DOHH2 (cell line): ENCODE data around the gene WIPF2.

Source experiments
- H3F3A ChIP-seq: fragments of 200-600 bp; sonication (generic), shearing (Covaris generic); 2 replicates; pipeline ENCODE4 v1.6.0; 2016; ENCODE audit warnings: antibody characterized with exemption, mild to moderate bottlenecking; ENCODE audit not compliant: control insufficient read depth, insufficient read depth
- H3K27ac ChIP-seq: fragments of 200-600 bp; sonication (generic); 2 replicates; pipeline ENCODE4 v1.5.1; 2014; ENCODE audit warnings: low read depth, mild to moderate bottlenecking, low read length, moderate library complexity
- H3K27me3 ChIP-seq: fragments of 200-600 bp; sonication (generic); 2 replicates; pipeline ENCODE4 v1.6.1; 2014; ENCODE audit warnings: mild to moderate bottlenecking, low read length, mixed read lengths; ENCODE audit not compliant: control insufficient read depth
- H3K36me3 ChIP-seq: fragments of 200-600 bp; sonication (generic); 2 replicates; pipeline ENCODE4 v1.6.1; 2014; ENCODE audit warnings: mild to moderate bottlenecking, low read length, moderate library complexity, mixed read lengths; ENCODE audit not compliant: control insufficient read depth
- H3K4me1 ChIP-seq: fragments of 200-600 bp; sonication (generic); 2 replicates; pipeline ENCODE4 v1.6.1; 2014; ENCODE audit warnings: mild to moderate bottlenecking, low read length, mixed read lengths; ENCODE audit not compliant: control insufficient read depth
- H3K4me2 ChIP-seq: fragments of 200-600 bp; sonication (generic); 2 replicates; pipeline ENCODE4 v1.6.0; 2014; ENCODE audit warnings: mild to moderate bottlenecking, low read length, moderate library complexity
- H3K4me3 ChIP-seq: fragments of 200-600 bp; sonication (generic); 2 replicates; pipeline ENCODE4 v1.5.1; 2014; ENCODE audit warnings: mild to moderate bottlenecking, low read length, mixed read lengths
- H3K79me2 ChIP-seq: fragments of 200-600 bp; sonication (generic); 2 replicates; pipeline ENCODE4 v1.6.1; 2014; ENCODE audit warnings: mild to moderate bottlenecking, low read length, mixed read lengths; ENCODE audit not compliant: control insufficient read depth
- H3K9me2 ChIP-seq: fragments of 200-600 bp; sonication (generic); replicated peaks from 2 replicates; pipeline ENCODE4 v1.6.1; 2014; ENCODE audit warnings: mild to moderate bottlenecking, low read length, mixed read lengths; ENCODE audit not compliant: control insufficient read depth
- H3K9me3 ChIP-seq: fragments of 200-600 bp; sonication (generic); 2 replicates; pipeline ENCODE4 v1.6.1; 2014; ENCODE audit warnings: antibody characterized with exemption, low read length, mixed read lengths; ENCODE audit not compliant: control insufficient read depth, insufficient read depth
- H4K20me1 ChIP-seq: fragments of 200-600 bp; sonication (generic); 2 replicates; pipeline ENCODE4 v1.6.0; 2014; ENCODE audit warnings: low read depth, mild to moderate bottlenecking, antibody characterized with exemption, low read length, moderate library complexity; ENCODE audit not compliant: control insufficient read depth, insufficient read depth
- EZH2phosphoT487 ChIP-seq: fragments of 200-600 bp; sonication (generic); IDR thresholded peaks from 2 replicates; pipeline ENCODE4 v1.6.1; 2017; ENCODE audit warnings: borderline replicate concordance, mild to moderate bottlenecking, antibody characterized with exemption, low read length, moderate library complexity, mixed read lengths
- TF ChIP-seq, protein P1 (sequence below): fragments of 200-600 bp; sonication (generic); IDR thresholded peaks from one replicate; pipeline ENCODE4 v1.5.1; 2014; ENCODE audit warnings: antibody characterized with exemption, mild to moderate bottlenecking, low read depth, low read length; ENCODE audit not compliant: poor library complexity, severe bottlenecking

WIPF2 gene

GRCh38 chr17:40265337-40265736 is 46.2 kb downstream of the WIPF2 start:
- no peaks in the 10 kb centered on the region for H3K79me2 ChIP-seq
- peaks cover 25% of the 10 kb centered on the region for H3K36me3 ChIP-seq
- H3F3A ChIP-seq, result no peaks in the 10 kb centered on the region
- no peaks in the 10 kb centered on the region for H4K20me1 ChIP-seq
- H3K9me2 ChIP-seq, result no peaks in the 10 kb centered on the region
- no peak for TF ChIP-seq EZH2phosphoT487
- TF ChIP-seq, protein P1, sequence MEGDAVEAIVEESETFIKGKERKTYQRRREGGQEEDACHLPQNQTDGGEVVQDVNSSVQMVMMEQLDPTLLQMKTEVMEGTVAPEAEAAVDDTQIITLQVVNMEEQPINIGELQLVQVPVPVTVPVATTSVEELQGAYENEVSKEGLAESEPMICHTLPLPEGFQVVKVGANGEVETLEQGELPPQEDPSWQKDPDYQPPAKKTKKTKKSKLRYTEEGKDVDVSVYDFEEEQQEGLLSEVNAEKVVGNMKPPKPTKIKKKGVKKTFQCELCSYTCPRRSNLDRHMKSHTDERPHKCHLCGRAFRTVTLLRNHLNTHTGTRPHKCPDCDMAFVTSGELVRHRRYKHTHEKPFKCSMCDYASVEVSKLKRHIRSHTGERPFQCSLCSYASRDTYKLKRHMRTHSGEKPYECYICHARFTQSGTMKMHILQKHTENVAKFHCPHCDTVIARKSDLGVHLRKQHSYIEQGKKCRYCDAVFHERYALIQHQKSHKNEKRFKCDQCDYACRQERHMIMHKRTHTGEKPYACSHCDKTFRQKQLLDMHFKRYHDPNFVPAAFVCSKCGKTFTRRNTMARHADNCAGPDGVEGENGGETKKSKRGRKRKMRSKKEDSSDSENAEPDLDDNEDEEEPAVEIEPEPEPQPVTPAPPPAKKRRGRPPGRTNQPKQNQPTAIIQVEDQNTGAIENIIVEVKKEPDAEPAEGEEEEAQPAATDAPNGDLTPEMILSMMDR, result no peak
- no peaks in the 10 kb centered on the region for H3K9me3 ChIP-seq
- no peak overlapping the region for H3K4me3 ChIP-seq
- H3K4me1 ChIP-seq, result no peaks in the 10 kb centered on the region
- no peak overlapping the region for H3K4me2 ChIP-seq
- H3K27ac ChIP-seq, result no peak overlapping the region
- no peaks in the 10 kb centered on the region for H3K27me3 ChIP-seq

- no peaks in the 10 kb centered on the region for H3F3A ChIP-seq
- TF ChIP-seq, protein P1, result no peak
- no peak for TF ChIP-seq EZH2phosphoT487
- peaks cover 21% of the 10 kb centered on the region for H3K36me3 ChIP-seq
- no peaks in the 10 kb centered on the region for H3K4me1 ChIP-seq
- no peak overlapping the region for H3K27ac ChIP-seq
- no peaks in the 10 kb centered on the region for H3K9me2 ChIP-seq
- H3K4me2 ChIP-seq, result no peak overlapping the region
- H3K79me2 ChIP-seq, result no peaks in the 10 kb centered on the region
- no peaks in the 10 kb centered on the region for H4K20me1 ChIP-seq
- no peaks in the 10 kb centered on the region for H3K27me3 ChIP-seq
- no peak overlapping the region for H3K4me3 ChIP-seq
- no peaks in the 10 kb centered on the region for H3K9me3 ChIP-seq
Measured at GRCh38 chr17:40266882-40267281, 47.8 kb downstream of the WIPF2 start.

DNA sequence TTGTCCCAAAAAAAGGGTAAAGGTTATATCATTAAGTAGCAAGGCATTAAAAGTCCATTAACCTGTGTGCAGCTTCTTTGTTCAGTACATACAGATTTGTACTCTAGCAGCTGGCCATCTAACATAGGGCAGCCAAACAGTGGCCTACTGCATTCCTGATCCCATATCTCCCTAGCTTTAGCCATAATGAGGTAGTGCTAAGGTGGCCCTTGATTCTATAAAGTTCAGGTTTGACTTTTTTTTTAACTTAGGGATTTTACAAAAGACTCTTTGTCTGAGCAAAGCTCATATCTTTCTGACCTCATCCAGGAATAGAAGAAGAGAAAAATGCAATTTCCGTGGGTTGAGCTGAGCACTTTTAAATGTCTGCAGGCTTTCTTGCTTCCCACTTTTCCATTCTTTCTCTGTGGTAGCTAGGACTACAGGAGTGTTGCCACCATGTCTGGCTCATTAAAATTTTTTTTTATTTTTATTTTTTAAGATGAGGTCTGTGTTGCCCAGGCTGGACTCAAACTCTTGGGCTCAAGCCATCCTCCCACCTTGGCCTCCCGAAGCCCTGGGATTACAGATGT is 49.1 kb downstream of the WIPF2 start:
- Histone ChIP-seq H3K4me3 (no peak overlapping the region), H3K36me3 (peaks cover 12% of the 10 kb centered on the region), H4K20me1 (no peaks in the 10 kb centered on the region), H3K4me2 (no peak overlapping the region), H3K4me1 (no peaks in the 10 kb centered on the region), H3K79me2 (no peaks in the 10 kb centered on the region), H3K27ac (no peak overlapping the region), H3K9me2 (no peaks in the 10 kb centered on the region), H3K27me3 (no peaks in the 10 kb centered on the region), H3K9me3 (no peaks in the 10 kb centered on the region), H3F3A (no peaks in the 10 kb centered on the region)
- TF ChIP-seq, protein P1, result no peak
- no peak for TF ChIP-seq EZH2phosphoT487
